BJ (cell line): ENCODE data around the gene ARL15. TPM values are rescaled to one million over a fixed set of nuclear protein-coding genes. Genes with fewer than 3 reads are reported as not detected.

ENCODE experiments used
- CTCF ChIA-PET: fragments of 350-600 bp; formaldehyde crosslinking; extraction: SDS; loops from one replicate; lab custom pipeline; 2021; ENCODE audit warnings: antibody characterized with exemption, inconsistent platforms; lab: Yijun Ruan, JAX
- POLR2A ChIA-PET: fragments of 300-600 bp; sonication (Branson Sonifier 250); formaldehyde crosslinking; extraction: SDS; loops from one replicate; lab custom pipeline; 2021; ENCODE audit warnings: antibody characterized with exemption; lab: Charles Lee
- DNase-seq: peaks from one replicate; pipeline ENCODE4 v3.0.0-alpha.2; 2011; ENCODE audit warnings: low read depth
- H3K27me3 ChIP-seq: 2 replicates; pipeline ENCODE4 v1.6.0; 2011; ENCODE audit warnings: low read length; ENCODE audit not compliant: control insufficient read depth, insufficient read depth
- H3K36me3 ChIP-seq: 2 replicates; pipeline ENCODE4 v1.5.1; 2011; ENCODE audit warnings: low read length; ENCODE audit not compliant: control insufficient read depth, insufficient read depth
- H3K4me3 ChIP-seq: 2 replicates; pipeline ENCODE4 v1.5.1; 2011; ENCODE audit warnings: low read depth, mild to moderate bottlenecking, control low read depth, low read length
- CTCF ChIP-seq: IDR thresholded peaks from 2 replicates; pipeline ENCODE4 v1.5.1; 2011; ENCODE audit warnings: low read depth, mild to moderate bottlenecking, control low read depth, inconsistent platforms, low read length, moderate library complexity; ENCODE audit not compliant: insufficient read depth
- polyA plus RNA-seq: library from polyadenylated mRNA; depleted of rRNA; stranded (reverse); fragments of >200 nt; gene quantifications from 2 replicates; pipeline ENCODE4 v1.2.3, GENCODE V29; 2011

Gene ARL15
- polyA plus RNA-seq, 1 experiment, result 11.9 TPM

- ChIA-PET POLR2A (no interaction called here), CTCF (no interaction called here)
- H3K36me3 ChIP-seq, result no peaks in the 10 kb centered on the region
- DNase-seq, result no peak
- H3K4me3 ChIP-seq, result no peak overlapping the region
- H3K27me3 ChIP-seq, result no peaks in the 10 kb centered on the region
- TF ChIP-seq CTCF, result no peak
Measured at GRCh38 chr5:53980061-53980460, 330.3 kb downstream of the ARL15 start.

GRCh38 chr5:53974021-53974420 is 336.4 kb downstream of the ARL15 start:
- Histone ChIP-seq H3K27me3 (no peaks in the 10 kb centered on the region), H3K4me3 (no peak overlapping the region), H3K36me3 (no peaks in the 10 kb centered on the region)
- ChIA-PET CTCF (no interaction called here), POLR2A (no interaction called here)
- no peak for TF ChIP-seq CTCF
- no peak for DNase-seq

- no peak for DNase-seq
- CTCF ChIA-PET, result no interaction called here
- Histone ChIP-seq H3K36me3 (no peaks in the 10 kb centered on the region), H3K4me3 (no peak overlapping the region), H3K27me3 (no peaks in the 10 kb centered on the region)
- no peak for TF ChIP-seq CTCF
- POLR2A ChIA-PET, result no interaction called here
Measured at GRCh38 chr5:53972314-53972713, 338.1 kb downstream of the ARL15 start.

GRCh38 chr5:53971551-53971950 is 338.8 kb downstream of the ARL15 start:
- H3K27me3 ChIP-seq, result no peaks in the 10 kb centered on the region
- ChIA-PET CTCF (no interaction called here), POLR2A (no interaction called here)
- DNase-seq, result no peak
- no peak for TF ChIP-seq CTCF
- H3K4me3 ChIP-seq, result no peak overlapping the region
- H3K36me3 ChIP-seq, result no peaks in the 10 kb centered on the region

- Histone ChIP-seq H3K4me3 (no peak overlapping the region), H3K36me3 (no peaks in the 10 kb centered on the region), H3K27me3 (no peaks in the 10 kb centered on the region)
- ChIA-PET POLR2A (no interaction called here), CTCF (no interaction called here)
- no peak for TF ChIP-seq CTCF
- DNase-seq, result no peak
Measured at GRCh38 chr5:53971131-53971530, 339.2 kb downstream of the ARL15 start.
